Stromal cell of bone marrow (primary cell): ENCODE measurements around the gene NCBP2.
"Not testable (repeated sequence)": the region's sequence is repeated elsewhere in the genome, so short reads cannot be mapped to it uniquely, and the experiment has no call there.

Experiments
- DNase-seq: peaks from one replicate; pipeline ENCODE4 v3.0.0-alpha.2; 2012; ENCODE audit warnings: low read depth

Gene NCBP2

DNA sequence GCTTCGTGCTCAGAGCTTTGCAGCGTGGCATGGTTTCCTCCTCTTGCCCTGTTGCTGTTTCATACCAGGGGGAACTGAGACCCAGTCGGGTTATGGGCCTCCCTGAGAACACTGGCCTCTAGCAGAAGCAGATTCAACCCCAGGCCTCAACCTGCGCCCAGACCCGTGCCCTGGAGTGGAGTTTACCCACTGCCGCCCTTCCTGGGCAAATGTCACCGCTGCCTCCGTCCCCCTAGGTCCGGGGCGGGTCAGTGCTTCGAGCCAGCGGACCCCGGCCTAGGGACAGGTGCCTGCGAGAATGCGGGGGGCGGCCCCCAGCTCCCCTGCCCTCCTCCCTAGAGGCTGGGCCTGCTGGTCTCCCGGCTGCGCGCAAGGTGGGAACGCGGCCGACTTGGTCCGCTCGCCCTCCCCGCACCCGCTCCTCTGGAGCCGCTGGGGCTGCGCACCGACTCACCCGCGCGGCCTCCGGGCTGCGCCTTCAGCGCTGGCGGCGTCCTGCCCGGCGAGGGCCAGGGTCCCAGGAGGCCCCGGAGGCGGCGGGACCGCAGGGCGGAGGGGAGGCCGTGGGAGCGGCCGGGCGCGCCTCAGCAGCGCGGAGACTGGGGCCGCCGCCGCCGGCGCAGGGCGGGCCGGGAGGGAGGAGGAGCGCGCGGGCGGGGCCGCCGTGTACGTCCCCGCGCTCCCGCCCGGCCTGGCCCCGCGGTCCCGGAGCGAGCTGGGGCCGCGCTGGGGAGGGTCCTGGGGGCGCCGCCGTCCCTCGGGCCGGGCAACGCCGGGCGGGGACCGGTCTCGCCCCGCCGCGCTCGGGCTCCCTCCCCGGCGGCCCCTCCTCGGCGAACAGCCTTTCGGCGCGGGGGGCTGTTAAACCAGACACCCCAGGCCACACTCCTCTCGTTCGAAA is 26.2 kb upstream of the NCBP2 start, which contains the start of gene PIGZ:
TSS of gene PIGZ (minus strand) at position 601 of the 901 bp plus-strand sequence. CDS start 16,802 bp downstream, outside the sequence.
- DNase-seq: no peak

GRCh38 chr3:196967412-196968232 is 25.3 kb upstream of the NCBP2 start:
- DNase-seq: no peak

DNA sequence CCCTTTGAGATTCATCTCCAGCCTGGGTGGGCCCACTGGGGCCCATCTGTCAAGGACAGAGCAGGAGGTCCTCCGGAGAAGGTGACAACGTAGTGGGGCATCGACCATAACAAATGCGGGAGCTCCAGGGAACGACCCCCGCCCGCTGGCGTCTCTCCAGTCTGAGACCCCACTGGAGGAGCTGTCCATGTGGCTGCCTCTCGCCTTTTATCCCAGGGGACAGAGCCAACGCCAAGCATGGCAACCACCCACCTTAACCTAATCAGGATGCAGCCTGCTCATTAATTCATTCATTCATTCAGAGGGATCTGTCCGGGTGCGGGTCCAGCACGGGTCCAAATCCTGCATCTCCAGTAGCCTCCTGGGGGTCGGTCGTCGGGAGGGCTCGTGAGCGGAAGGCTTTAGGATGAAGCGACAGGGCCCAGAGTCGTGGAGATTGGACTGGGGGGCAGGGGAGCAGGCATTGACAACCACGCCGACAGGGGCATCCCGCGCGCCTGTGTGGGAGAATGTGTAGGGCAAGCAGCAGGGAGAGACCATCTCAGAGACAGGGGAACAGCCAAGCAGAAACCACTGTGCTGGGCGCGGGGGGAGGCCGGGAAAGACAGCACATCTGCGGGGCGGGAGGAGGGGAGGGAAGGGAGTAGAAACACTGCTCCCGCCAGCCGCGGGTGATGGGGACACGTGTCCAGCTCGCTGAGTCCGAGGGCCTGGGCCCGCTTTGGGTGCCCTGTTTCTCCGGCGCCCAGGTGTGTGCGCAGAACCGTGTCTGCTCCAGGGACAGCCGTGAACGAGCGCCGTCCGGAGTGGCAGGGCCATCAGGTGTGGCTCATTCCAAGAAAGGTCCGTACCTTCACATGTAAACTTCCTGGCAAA is 24.4 kb upstream of the NCBP2 start:
- DNase-seq: no peak

GRCh38 chr3:196965804-196966173 is 23.5 kb upstream of the NCBP2 start:
- no peak for DNase-seq

- DNase-seq: no peak
Measured at GRCh38 chr3:196965112-196965803, 22.9 kb upstream of the NCBP2 start.

GRCh38 chr3:196963631-196963953 is 21.3 kb upstream of the NCBP2 start:
- DNase-seq: no peak

DNA sequence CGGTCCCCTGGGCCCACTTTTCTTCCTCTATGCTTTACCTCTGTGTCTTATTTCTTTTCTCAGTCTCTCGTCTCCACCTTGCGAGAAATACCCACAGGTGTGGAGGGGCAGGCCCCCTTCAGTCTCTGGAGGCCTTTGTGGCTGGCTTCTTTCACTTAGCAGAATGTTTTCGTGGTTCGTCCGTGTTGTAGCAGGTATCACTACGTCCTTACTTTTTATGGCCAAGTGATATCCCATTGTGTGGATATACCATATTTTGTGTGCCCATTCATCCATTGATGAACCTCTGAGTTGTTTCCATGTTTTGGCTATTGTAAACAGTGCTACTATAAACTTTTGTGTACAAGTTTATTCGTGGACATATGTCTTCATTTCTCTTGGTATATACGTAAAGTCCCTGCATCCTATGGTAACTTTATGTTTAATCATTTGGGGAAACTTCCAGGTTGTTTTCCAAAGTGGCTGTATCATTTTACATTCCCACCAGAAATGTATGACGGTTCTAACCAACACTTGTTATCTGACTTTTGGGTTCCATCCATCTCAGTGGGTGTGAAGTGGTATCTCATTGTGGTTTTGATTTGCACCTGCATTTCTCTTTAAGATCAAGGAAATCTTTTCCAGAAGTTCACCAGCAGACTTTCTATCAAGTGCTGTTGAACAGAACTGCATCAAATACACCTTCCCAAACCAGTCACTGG is 20.8 kb upstream of the NCBP2 start:
- no peak for DNase-seq

DNA sequence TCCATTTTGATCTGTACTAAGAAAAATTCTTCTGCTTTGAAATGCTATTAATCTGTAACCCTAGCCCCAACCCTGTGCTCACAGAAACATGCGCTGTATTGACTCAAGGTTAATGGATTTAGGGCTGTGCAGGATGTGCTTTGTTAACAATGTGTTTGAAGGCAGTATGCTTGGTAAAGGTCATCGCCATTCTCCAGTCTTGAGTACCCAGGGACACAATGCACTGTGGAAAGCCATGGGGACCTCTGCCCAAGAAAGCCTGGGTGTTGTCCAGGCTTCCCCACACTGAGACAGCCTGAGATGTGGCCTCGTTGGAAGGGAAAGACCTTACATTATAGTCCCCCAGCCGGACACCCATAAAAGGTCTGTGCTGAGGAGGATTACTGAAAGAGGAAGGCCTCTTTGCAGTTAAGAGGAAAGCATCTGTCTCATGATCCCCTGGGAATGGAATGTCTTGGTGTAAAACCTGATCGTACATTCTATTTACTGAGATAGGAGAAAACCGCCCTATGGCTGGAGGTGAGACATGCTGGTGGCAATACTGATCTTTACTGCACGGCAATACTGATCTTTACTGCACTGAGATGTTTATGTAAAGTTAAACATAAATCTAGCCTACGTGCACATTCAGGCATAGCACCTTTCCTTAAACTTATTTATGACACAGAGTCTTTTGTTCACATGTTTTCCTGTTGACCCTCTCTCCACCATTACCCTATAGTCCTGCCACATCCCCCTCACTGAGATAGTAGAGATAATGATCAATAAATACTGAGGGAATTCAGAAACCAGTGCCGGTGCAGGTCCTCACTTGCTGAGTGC is 20.0 kb upstream of the NCBP2 start:
- no peak for DNase-seq

GRCh38 chr3:196954832-196955231 is 12.5 kb upstream of the NCBP2 start:
- no peak for DNase-seq

DNA sequence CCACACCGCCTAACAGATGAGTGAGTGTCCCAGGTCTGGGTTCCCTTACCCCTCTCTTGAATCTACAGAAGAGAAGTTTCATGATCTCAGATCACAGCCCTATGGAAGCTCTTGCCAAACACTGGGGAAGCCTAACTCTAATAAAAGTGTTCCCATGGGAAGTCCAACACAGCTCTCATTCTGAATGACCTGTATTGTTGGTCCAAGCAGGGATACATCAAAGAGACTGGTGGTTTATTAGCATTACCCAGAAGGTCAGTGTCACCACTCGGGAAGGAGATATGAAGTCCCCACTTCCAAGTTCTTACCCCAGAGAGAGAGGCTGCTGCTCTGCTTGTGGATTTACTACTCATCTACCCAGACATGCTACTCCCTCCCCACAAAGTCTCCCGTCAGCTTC is 9.0 kb upstream of the NCBP2 start:
- DNase-seq: no peak

GRCh38 chr3:196949750-196950149 is 7.4 kb upstream of the NCBP2 start:
- no peak for DNase-seq

DNA sequence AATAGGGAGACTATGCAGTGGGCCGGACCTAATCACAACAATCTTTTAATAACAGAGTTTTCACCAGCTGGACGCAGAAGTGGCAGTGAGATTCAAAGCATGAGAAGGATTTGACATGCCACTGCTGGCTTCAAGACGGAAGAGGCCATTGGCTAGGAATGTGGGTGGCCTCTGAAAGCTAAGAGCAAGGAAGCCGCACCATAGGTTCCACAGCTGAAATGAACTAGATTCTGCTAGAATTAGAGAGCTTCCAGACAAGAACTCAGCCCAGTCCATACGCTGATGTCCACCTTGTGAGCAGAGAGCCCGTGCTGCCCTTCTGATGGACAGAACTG is 6.9 kb upstream of the NCBP2 start:
- DNase-seq: no peak

GRCh38 chr3:196948442-196949284 is 6.3 kb upstream of the NCBP2 start:
- no peak for DNase-seq

DNA sequence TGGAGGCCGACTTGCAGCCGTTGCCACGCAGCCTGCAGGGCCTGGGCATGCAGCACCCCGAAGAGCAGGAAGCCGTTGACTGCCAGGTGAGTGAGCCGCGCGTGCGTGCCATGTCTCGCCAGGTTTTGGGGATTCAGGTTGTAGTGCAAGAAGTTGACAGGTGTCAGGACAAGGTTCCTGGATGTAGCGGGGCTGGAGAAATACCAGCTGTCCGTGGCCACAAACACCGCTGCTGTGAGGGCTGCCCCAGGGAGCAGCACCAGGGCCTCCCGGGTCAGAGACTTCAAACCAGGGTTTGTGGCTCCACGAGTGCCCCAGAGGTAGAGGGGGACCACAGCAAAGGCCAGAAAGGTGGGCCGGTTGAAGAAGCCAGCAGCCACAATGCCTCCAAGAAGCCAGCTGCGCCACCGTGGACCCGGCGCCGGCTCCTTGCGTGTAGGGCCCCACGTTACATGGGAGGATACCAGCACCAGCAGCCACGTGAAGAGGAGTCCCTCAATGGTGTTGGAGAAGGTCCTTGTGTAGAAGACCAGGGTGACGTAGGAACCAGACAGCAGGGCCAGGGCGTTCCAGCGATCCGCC is 5.6 kb upstream of the NCBP2 start:
- DNase-seq: no peak

GRCh38 chr3:196947136-196947859 is 5.0 kb upstream of the NCBP2 start:
- DNase-seq: no peak

- DNase-seq: not testable (repeated sequence)
Measured at GRCh38 chr3:196944037-196944790, 1.9 kb upstream of the NCBP2 start.

- no peak for DNase-seq
Measured at GRCh38 chr3:196942915-196943277, 568 bp upstream of the NCBP2 start.
